Measurements from ENCODE around the gene IL24.

IL24 gene

GRCh38 chr1:206937425-206937824 lies 40.2 kb downstream of the IL24 start:
- Mint-ChIP-seq H3K27ac (no peak overlapping the region), H3K27me3 (no peaks in the 10 kb centered on the region), H3K4me3 (no peak overlapping the region), H3K4me1 (peaks cover 12% of the 10 kb centered on the region), H3K9me3 (no peaks in the 10 kb centered on the region), H3K36me3 (ENCODE audit: low read depth) (no peaks in the 10 kb centered on the region)
- DNase-seq, result no peak
- no peak for ATAC-seq

- Mint-ChIP-seq H3K36me3 (ENCODE audit: low read depth) (no peaks in the 10 kb centered on the region), H3K27ac (no peak overlapping the region), H3K4me3 (no peak overlapping the region), H3K4me1 (no peaks in the 10 kb centered on the region), H3K27me3 (peaks cover 2% of the 10 kb centered on the region), H3K9me3 (no peaks in the 10 kb centered on the region)
- ATAC-seq, result no peak
- no peak for DNase-seq
Measured at GRCh38 chr1:206939131-206939530, 41.9 kb downstream of the IL24 start.

GRCh38 chr1:206939841-206940587 lies 42.8 kb downstream of the IL24 start:
- Mint-ChIP-seq H3K9me3 (no peaks in the 10 kb centered on the region), H3K27ac (no peak overlapping the region)

GRCh38 chr1:206940588-206940936 lies 43.3 kb downstream of the IL24 start:
- DNase-seq (no peak), ATAC-seq (no peak)
- Mint-ChIP-seq H3K36me3 (ENCODE audit: low read depth) (no peaks in the 10 kb centered on the region), H3K4me1 (no peaks in the 10 kb centered on the region), H3K4me3 (no peak overlapping the region), H3K27ac (no peak overlapping the region), H3K27me3 (peaks cover 2% of the 10 kb centered on the region), H3K9me3 (no peaks in the 10 kb centered on the region)

More at GRCh38 chr1:206939841-206940587, 42.8 kb downstream of the IL24 start:
- Mint-ChIP-seq H3K27me3 (peaks cover 2% of the 10 kb centered on the region), H3K4me1 (no peaks in the 10 kb centered on the region), H3K4me3 (no peak overlapping the region), H3K36me3 (ENCODE audit: low read depth) (no peaks in the 10 kb centered on the region)
- ATAC-seq (no peak), DNase-seq (no peak)

GRCh38 chr1:206941766-206942418 lies 44.6 kb downstream of the IL24 start:
- no peak overlapping the region for H3K27ac Mint-ChIP-seq

GRCh38 chr1:206944703-206945102 lies 47.5 kb downstream of the IL24 start:
- Mint-ChIP-seq H3K4me1 (peaks cover 2% of the 10 kb centered on the region), H3K4me3 (no peak overlapping the region), H3K9me3 (no peaks in the 10 kb centered on the region), H3K27me3 (peaks cover 2% of the 10 kb centered on the region), H3K27ac (no peak overlapping the region), H3K36me3 (ENCODE audit: low read depth) (no peaks in the 10 kb centered on the region)
- ATAC-seq (no peak), DNase-seq (no peak)

More at GRCh38 chr1:206941766-206942418, 44.6 kb downstream of the IL24 start:
- H3K27me3 Mint-ChIP-seq, result peaks cover 2% of the 10 kb centered on the region
- H3K4me1 Mint-ChIP-seq, result no peaks in the 10 kb centered on the region
- H3K36me3 Mint-ChIP-seq (ENCODE audit: low read depth), result no peaks in the 10 kb centered on the region
- ATAC-seq, result no peak
- H3K4me3 Mint-ChIP-seq, result no peak overlapping the region
- H3K9me3 Mint-ChIP-seq, result no peaks in the 10 kb centered on the region
- DNase-seq, result no peak

GRCh38 chr1:206945779-206946178 lies 48.5 kb downstream of the IL24 start:
- no peaks in the 10 kb centered on the region for H3K36me3 Mint-ChIP-seq (ENCODE audit: low read depth)
- DNase-seq (no peak), ATAC-seq (no peak)
- no peak overlapping the region for H3K27ac Mint-ChIP-seq
- H3K4me1 Mint-ChIP-seq, result peaks cover 2% of the 10 kb centered on the region
- no peak overlapping the region for H3K4me3 Mint-ChIP-seq
- H3K9me3 Mint-ChIP-seq, result no peaks in the 10 kb centered on the region
- peaks cover 2% of the 10 kb centered on the region for H3K27me3 Mint-ChIP-seq

- Mint-ChIP-seq H3K4me3 (no peak within 1 kb of the TSS), H3K9me3 (no peaks in the 10 kb centered on the region), H3K27me3 (peaks cover 2% of the 10 kb centered on the region), H3K27ac (no peak within 1 kb of the TSS), H3K36me3 (ENCODE audit: low read depth) (no peaks in the 10 kb centered on the region), H3K4me1 (peaks cover 2% of the 10 kb centered on the region)
- no peak for ATAC-seq
- no peak for DNase-seq
Measured at GRCh38 chr1:206946261-206946660, 49.0 kb downstream of the IL24 start, which contains the start of gene PIGR. Gene PIGR (minus strand): TSS chr1:206946466. CDS start chr1:206940531, 5,935 bp downstream.

- no peak for ATAC-seq
- no peak for DNase-seq
- H3K36me3 Mint-ChIP-seq (ENCODE audit: low read depth), result no peaks in the 10 kb centered on the region
- no peak overlapping the region for H3K4me3 Mint-ChIP-seq
- H3K4me1 Mint-ChIP-seq, result peaks cover 2% of the 10 kb centered on the region
- H3K9me3 Mint-ChIP-seq, result no peaks in the 10 kb centered on the region
- H3K27ac Mint-ChIP-seq, result no peak overlapping the region
- peaks cover 2% of the 10 kb centered on the region for H3K27me3 Mint-ChIP-seq
Measured at GRCh38 chr1:206947255-206947654, 50.0 kb downstream of the IL24 start.

GRCh38 chr1:206949208-206949607 lies 52.0 kb downstream of the IL24 start:
- H3K27me3 Mint-ChIP-seq, result no peaks in the 10 kb centered on the region

GRCh38 chr1:206949641-206950040 lies 52.4 kb downstream of the IL24 start:
- H3K4me1 Mint-ChIP-seq, result peaks cover 3% of the 10 kb centered on the region
- H3K27me3 Mint-ChIP-seq, result no peaks in the 10 kb centered on the region
- DNase-seq, result no peak
- no peak overlapping the region for H3K4me3 Mint-ChIP-seq
- no peaks in the 10 kb centered on the region for H3K36me3 Mint-ChIP-seq (ENCODE audit: low read depth)
- ATAC-seq, result no peak
- no peaks in the 10 kb centered on the region for H3K9me3 Mint-ChIP-seq
- H3K27ac Mint-ChIP-seq, result no peak overlapping the region

More at GRCh38 chr1:206949208-206949607, 52.0 kb downstream of the IL24 start:
- DNase-seq, result no peak
- no peaks in the 10 kb centered on the region for H3K9me3 Mint-ChIP-seq
- no peaks in the 10 kb centered on the region for H3K36me3 Mint-ChIP-seq (ENCODE audit: low read depth)
- no peak overlapping the region for H3K4me3 Mint-ChIP-seq
- peaks cover 2% of the 10 kb centered on the region for H3K4me1 Mint-ChIP-seq
- H3K27ac Mint-ChIP-seq, result no peak overlapping the region
- ATAC-seq, result no peak

- no peaks in the 10 kb centered on the region for H3K36me3 Mint-ChIP-seq (ENCODE audit: low read depth)
- H3K4me1 Mint-ChIP-seq, result peaks cover 15% of the 10 kb centered on the region
- no peaks in the 10 kb centered on the region for H3K27me3 Mint-ChIP-seq
- H3K27ac Mint-ChIP-seq, result no peak overlapping the region
- no peaks in the 10 kb centered on the region for H3K9me3 Mint-ChIP-seq
- ATAC-seq, result no peak
- no peak for DNase-seq
- H3K4me3 Mint-ChIP-seq, result no peak overlapping the region
Measured at GRCh38 chr1:206951318-206952100, 54.3 kb downstream of the IL24 start.

- Mint-ChIP-seq H3K4me3 (no peak overlapping the region), H3K9me3 (no peaks in the 10 kb centered on the region), H3K36me3 (ENCODE audit: low read depth) (no peaks in the 10 kb centered on the region), H3K27ac (no peak overlapping the region), H3K4me1 (peaks cover 15% of the 10 kb centered on the region), H3K27me3 (no peaks in the 10 kb centered on the region)
- no peak for ATAC-seq
- DNase-seq, result no peak
Measured at GRCh38 chr1:206952171-206952570, 54.9 kb downstream of the IL24 start.

GRCh38 chr1:206953126-206953525 lies 55.9 kb downstream of the IL24 start:
- Mint-ChIP-seq H3K4me3 (no peak overlapping the region), H3K4me1 (peaks cover 15% of the 10 kb centered on the region), H3K36me3 (ENCODE audit: low read depth) (no peaks in the 10 kb centered on the region), H3K9me3 (no peaks in the 10 kb centered on the region), H3K27ac (no peak overlapping the region), H3K27me3 (no peaks in the 10 kb centered on the region)
- DNase-seq, result no peak
- no peak for ATAC-seq

GRCh38 chr1:206953626-206954025 lies 56.4 kb downstream of the IL24 start:
- no peaks in the 10 kb centered on the region for H3K9me3 Mint-ChIP-seq
- DNase-seq (no peak), ATAC-seq (no peak)
- peaks cover 15% of the 10 kb centered on the region for H3K4me1 Mint-ChIP-seq
- no peak overlapping the region for H3K27ac Mint-ChIP-seq
- H3K36me3 Mint-ChIP-seq (ENCODE audit: low read depth), result no peaks in the 10 kb centered on the region
- H3K27me3 Mint-ChIP-seq, result no peaks in the 10 kb centered on the region
- no peak overlapping the region for H3K4me3 Mint-ChIP-seq

All from activated naive CD8-positive, alpha-beta T cell treated with anti-CD3 and anti-CD28 coated beads, Interleukin-2, amount 50 U/mL, for 24 hours (primary cell).